HepG2 (cell line): ENCODE measurements around the gene RASSF4. TPM values are rescaled to one million over a fixed set of nuclear protein-coding genes. Genes with fewer than 3 reads are reported as not detected.

Experiments
- CREBL2 ChIP-seq: sonication (generic); formaldehyde crosslinking; IDR thresholded peaks from 2 replicates; pipeline ENCODE4 v1.8.1; 2023; ENCODE audit warnings: missing genetic modification reagents, mild to moderate bottlenecking, borderline replicate concordance
- DMAP1 ChIP-seq: IDR thresholded peaks from 2 replicates; pipeline ENCODE4 v1.6.1; 2016
- EEA1 ChIP-seq: sonication (generic); formaldehyde crosslinking; IDR thresholded peaks from 2 replicates; pipeline ENCODE4 v1.5.1; 2020; ENCODE audit warnings: mild to moderate bottlenecking, missing genetic modification reagents, borderline replicate concordance
- ELF1 ChIP-seq: sonication (generic); formaldehyde crosslinking; IDR thresholded peaks from 2 replicates; pipeline ENCODE4 v1.4.0; 2020; ENCODE audit warnings: missing genetic modification reagents
- FOXO1 ChIP-seq: sonication (generic); formaldehyde crosslinking; IDR thresholded peaks from 2 replicates; pipeline ENCODE4 v1.4.0; 2020; ENCODE audit warnings: missing genetic modification reagents
- ISL2 ChIP-seq: sonication (generic); formaldehyde crosslinking; IDR thresholded peaks from 2 replicates; pipeline ENCODE4 v1.5.0; 2020; ENCODE audit warnings: missing genetic modification reagents
- PLRG1 ChIP-seq: fragments of 450-650 bp; conservative IDR thresholded peaks from 2 replicates; pipeline ENCODE4 v1.6.1; 2016
- SMC3 ChIP-seq: IDR thresholded peaks from 2 replicates; pipeline ENCODE4 v1.6.1; 2011; ENCODE audit warnings: low read length, improper control_type of control experiment
- SP5 ChIP-seq: IDR thresholded peaks from 2 replicates; pipeline ENCODE4 v1.6.1; 2016; ENCODE audit warnings: low read depth, borderline replicate concordance
- STAT6 ChIP-seq: sonication (generic); formaldehyde crosslinking; IDR thresholded peaks from 2 replicates; pipeline ENCODE4 v1.4.0; 2020; ENCODE audit warnings: missing genetic modification reagents, mild to moderate bottlenecking, borderline replicate concordance
- ZBTB3 ChIP-seq: sonication (generic); formaldehyde crosslinking; IDR thresholded peaks from 2 replicates; pipeline ENCODE4 v1.4.0; 2020; ENCODE audit warnings: low read depth, mild to moderate bottlenecking, moderate library complexity, missing genetic modification reagents, borderline replicate concordance
- ZNF124 ChIP-seq: sonication (generic); formaldehyde crosslinking; IDR thresholded peaks from 2 replicates; pipeline ENCODE4 v1.4.0; 2020; ENCODE audit warnings: missing genetic modification reagents
- ZNF331 ChIP-seq: sonication (generic); formaldehyde crosslinking; IDR thresholded peaks from 2 replicates; pipeline ENCODE4 v1.4.0; 2020; ENCODE audit warnings: missing genetic modification reagents
- ZNF333 ChIP-seq: sonication (generic); formaldehyde crosslinking; IDR thresholded peaks from 2 replicates; pipeline ENCODE4 v1.4.0; 2020; ENCODE audit warnings: mild to moderate bottlenecking, missing genetic modification reagents, borderline replicate concordance
- ZNF589 ChIP-seq: sonication (generic); formaldehyde crosslinking; conservative IDR thresholded peaks from 2 replicates; pipeline ENCODE4 v1.8.0; 2022; ENCODE audit warnings: mild to moderate bottlenecking, moderate library complexity, missing genetic modification reagents
- ZNF746 ChIP-seq: sonication (generic); formaldehyde crosslinking; IDR thresholded peaks from 2 replicates; pipeline ENCODE4 v1.8.0; 2022; ENCODE audit warnings: mild to moderate bottlenecking, missing genetic modification reagents
- ZNF780A ChIP-seq: sonication (generic); formaldehyde crosslinking; IDR thresholded peaks from 2 replicates; pipeline ENCODE4 v1.8.0; 2022; ENCODE audit warnings: mild to moderate bottlenecking, missing genetic modification reagents, moderate library complexity
- ZNF879 ChIP-seq: sonication (generic); formaldehyde crosslinking; IDR thresholded peaks from 2 replicates; pipeline ENCODE4 v1.8.1; 2023; ENCODE audit warnings: missing genetic modification reagents
- ZSCAN30 ChIP-seq: sonication (generic); formaldehyde crosslinking; IDR thresholded peaks from 2 replicates; pipeline ENCODE4 v1.5.0; 2020; ENCODE audit warnings: mild to moderate bottlenecking, missing genetic modification reagents
- polyA plus RNA-seq, 8 experiments: library from polyadenylated mRNA; depleted of rRNA in 3 of 8; stranded (reverse) in 7 of 8; unstranded in 1 of 8; fragments of >200 nt; fragmentation: Illumina TruSeq in 4 of 8; extraction: Trizol in 4 of 8; gene quantifications; 2 replicates each; pipeline versions ENCODE4 v1.2.1 to v1.2.3, GENCODE V29; 2011 to 2016; ENCODE audit warnings: low read depth in 4 of 8, missing spikeins in 1 of 8, mixed read lengths in 1 of 8; ENCODE audit not compliant: insufficient read depth in 1 of 8
- total RNA-seq, 5 experiments: library from RNA; depleted of rRNA; stranded (reverse); fragments of >200 nt; fragmentation: Illumina TruSeq; extraction: Trizol; gene quantifications; 2 replicates each; pipeline ENCODE4 v1.2.3, GENCODE V29; 2016; ENCODE audit warnings: low read depth in 1 of 5
- TF ChIP-seq, protein P1 (sequence below): sonication (generic); formaldehyde crosslinking; conservative IDR thresholded peaks from 2 replicates; pipeline ENCODE4 v1.4.0; 2020; ENCODE audit warnings: missing genetic modification reagents
- TF ChIP-seq, protein P2 (sequence below): sonication (generic); formaldehyde crosslinking; IDR thresholded peaks from 2 replicates; pipeline ENCODE4; 2020; ENCODE audit warnings: missing genetic modification reagents, mild to moderate bottlenecking, borderline replicate concordance
- TF ChIP-seq, protein P3 (sequence below): sonication (generic); formaldehyde crosslinking; IDR thresholded peaks from 2 replicates; pipeline ENCODE4 v1.5.0; 2020; ENCODE audit warnings: mild to moderate bottlenecking, missing genetic modification reagents, moderate library complexity

The RASSF4 gene
- total and polyA plus RNA-seq, 2 of the 13 experiments (the other 11 are each of a cell fraction or from before 2014, with no cell fraction given), result 34.0 to 51.7 TPM

DNA sequence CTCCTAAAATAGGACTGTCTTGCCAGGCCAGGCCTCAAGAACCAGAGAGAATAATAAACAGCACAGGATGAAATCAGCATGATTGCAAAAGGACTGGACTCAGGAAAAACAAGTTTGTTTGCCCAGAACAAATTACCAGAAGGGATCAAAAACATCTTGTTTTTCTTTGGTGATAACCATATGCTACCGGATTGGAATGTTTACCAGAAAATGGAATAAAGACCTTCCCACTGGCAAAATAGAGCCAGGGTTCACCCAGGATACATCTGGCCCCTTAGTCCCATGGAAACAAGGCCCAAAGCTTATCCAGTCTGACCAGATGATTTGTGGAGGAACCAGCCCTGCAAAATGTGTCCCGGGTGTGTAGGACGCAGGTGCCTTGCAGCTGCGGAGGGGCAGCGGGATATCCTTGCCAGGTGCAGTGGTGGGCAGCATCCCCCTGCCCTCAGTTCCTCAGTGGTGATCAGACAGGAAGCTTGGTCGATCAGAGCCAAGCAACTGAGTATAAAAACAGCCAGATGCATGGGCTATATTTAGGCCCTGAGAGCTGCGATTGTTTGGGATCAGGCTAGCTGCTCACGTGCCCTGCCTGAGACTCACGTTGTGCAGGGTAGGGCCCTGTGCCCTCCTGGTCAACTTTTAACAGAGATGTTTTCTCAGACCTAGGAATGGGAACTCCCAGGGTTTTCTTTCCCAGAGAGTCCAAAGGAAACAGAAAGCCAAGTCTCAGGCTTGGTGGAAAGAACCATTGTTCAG is 36.5 kb downstream of the RASSF4 start (continued):
- TF ChIP-seq, protein P1, sequence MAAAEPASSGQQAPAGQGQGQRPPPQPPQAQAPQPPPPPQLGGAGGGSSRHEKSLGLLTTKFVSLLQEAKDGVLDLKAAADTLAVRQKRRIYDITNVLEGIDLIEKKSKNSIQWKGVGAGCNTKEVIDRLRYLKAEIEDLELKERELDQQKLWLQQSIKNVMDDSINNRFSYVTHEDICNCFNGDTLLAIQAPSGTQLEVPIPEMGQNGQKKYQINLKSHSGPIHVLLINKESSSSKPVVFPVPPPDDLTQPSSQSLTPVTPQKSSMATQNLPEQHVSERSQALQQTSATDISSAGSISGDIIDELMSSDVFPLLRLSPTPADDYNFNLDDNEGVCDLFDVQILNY (CRISPR knock-in tag), result no peak
- TF ChIP-seq ZNF333 (CRISPR knock-in tag) (no peak), ZNF589 (CRISPR knock-in tag) (no peak; the same call in 1 of the 2 replicates), CREBL2 (CRISPR knock-in tag) (no peak), ZNF780A (no peak), STAT6 (CRISPR knock-in tag) (no peak), ZNF746 (peak; percentile 37; the same call in 1 of the 2 replicates), ZNF879 (CRISPR knock-in tag) (no peak), ZBTB3 (no peak), ELF1 (CRISPR knock-in tag) (peak; percentile 11; the same call in 1 of the 2 replicates), PLRG1 (no peak), SMC3 (no peak), DMAP1 (CRISPR knock-in tag) (0 out of 2 replicates have a peak, but pooled peaks have one; percentile 38), FOXO1 (peak; percentile 100), ZNF331 (CRISPR knock-in tag) (peak; percentile 59; the same call in 1 of the 2 replicates), ZNF124 (0 out of 2 replicates have a peak, but pooled peaks have one; percentile 44), EEA1 (CRISPR knock-in tag) (no peak), ISL2 (CRISPR knock-in tag) (peak; percentile 95), SP5 (CRISPR knock-in tag) (peak; percentile 84), ZSCAN30 (CRISPR knock-in tag) (no peak)
- TF ChIP-seq, protein P2, sequence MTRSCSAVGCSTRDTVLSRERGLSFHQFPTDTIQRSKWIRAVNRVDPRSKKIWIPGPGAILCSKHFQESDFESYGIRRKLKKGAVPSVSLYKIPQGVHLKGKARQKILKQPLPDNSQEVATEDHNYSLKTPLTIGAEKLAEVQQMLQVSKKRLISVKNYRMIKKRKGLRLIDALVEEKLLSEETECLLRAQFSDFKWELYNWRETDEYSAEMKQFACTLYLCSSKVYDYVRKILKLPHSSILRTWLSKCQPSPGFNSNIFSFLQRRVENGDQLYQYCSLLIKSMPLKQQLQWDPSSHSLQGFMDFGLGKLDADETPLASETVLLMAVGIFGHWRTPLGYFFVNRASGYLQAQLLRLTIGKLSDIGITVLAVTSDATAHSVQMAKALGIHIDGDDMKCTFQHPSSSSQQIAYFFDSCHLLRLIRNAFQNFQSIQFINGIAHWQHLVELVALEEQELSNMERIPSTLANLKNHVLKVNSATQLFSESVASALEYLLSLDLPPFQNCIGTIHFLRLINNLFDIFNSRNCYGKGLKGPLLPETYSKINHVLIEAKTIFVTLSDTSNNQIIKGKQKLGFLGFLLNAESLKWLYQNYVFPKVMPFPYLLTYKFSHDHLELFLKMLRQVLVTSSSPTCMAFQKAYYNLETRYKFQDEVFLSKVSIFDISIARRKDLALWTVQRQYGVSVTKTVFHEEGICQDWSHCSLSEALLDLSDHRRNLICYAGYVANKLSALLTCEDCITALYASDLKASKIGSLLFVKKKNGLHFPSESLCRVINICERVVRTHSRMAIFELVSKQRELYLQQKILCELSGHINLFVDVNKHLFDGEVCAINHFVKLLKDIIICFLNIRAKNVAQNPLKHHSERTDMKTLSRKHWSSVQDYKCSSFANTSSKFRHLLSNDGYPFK (CRISPR knock-in tag), result peak; percentile 60; the same call in 1 of the 2 replicates
- TF ChIP-seq, protein P3, sequence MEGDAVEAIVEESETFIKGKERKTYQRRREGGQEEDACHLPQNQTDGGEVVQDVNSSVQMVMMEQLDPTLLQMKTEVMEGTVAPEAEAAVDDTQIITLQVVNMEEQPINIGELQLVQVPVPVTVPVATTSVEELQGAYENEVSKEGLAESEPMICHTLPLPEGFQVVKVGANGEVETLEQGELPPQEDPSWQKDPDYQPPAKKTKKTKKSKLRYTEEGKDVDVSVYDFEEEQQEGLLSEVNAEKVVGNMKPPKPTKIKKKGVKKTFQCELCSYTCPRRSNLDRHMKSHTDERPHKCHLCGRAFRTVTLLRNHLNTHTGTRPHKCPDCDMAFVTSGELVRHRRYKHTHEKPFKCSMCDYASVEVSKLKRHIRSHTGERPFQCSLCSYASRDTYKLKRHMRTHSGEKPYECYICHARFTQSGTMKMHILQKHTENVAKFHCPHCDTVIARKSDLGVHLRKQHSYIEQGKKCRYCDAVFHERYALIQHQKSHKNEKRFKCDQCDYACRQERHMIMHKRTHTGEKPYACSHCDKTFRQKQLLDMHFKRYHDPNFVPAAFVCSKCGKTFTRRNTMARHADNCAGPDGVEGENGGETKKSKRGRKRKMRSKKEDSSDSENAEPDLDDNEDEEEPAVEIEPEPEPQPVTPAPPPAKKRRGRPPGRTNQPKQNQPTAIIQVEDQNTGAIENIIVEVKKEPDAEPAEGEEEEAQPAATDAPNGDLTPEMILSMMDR (CRISPR knock-in tag), result no peak
